ENCODE data around the gene RNF19B.

DNA sequence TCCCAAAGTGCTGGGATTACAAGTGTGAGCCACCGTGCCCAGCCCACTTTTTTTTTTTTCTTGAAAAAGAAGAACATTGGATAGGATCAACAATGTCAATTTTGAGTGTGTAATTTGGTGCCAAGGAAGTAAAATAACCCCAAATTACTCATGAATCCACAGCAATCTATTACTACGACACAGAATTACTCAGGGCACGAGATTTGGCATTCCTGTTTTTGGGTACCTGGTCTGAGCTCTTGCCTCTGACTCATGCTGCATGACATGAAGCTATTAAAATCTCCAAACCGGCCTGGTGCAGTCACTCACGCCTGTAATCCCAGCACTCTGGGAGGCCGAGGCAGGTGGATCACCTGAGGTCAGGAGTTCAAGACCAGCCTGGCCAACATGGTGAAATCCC lies 10.4 kb downstream of the RNF19B start:
- TF ChIP-seq, protein P1, sequence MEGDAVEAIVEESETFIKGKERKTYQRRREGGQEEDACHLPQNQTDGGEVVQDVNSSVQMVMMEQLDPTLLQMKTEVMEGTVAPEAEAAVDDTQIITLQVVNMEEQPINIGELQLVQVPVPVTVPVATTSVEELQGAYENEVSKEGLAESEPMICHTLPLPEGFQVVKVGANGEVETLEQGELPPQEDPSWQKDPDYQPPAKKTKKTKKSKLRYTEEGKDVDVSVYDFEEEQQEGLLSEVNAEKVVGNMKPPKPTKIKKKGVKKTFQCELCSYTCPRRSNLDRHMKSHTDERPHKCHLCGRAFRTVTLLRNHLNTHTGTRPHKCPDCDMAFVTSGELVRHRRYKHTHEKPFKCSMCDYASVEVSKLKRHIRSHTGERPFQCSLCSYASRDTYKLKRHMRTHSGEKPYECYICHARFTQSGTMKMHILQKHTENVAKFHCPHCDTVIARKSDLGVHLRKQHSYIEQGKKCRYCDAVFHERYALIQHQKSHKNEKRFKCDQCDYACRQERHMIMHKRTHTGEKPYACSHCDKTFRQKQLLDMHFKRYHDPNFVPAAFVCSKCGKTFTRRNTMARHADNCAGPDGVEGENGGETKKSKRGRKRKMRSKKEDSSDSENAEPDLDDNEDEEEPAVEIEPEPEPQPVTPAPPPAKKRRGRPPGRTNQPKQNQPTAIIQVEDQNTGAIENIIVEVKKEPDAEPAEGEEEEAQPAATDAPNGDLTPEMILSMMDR (IDR thresholded peaks at IDR 0.05; ENCODE audit: low read length) = no peak
- TF ChIP-seq EZH2phosphoT487 (IDR thresholded peaks at IDR 0.05; ENCODE audit: low read length) = no peak
- no peak for TF ChIP-seq EZH2 (optimal IDR thresholded peaks at IDR 0.05; ENCODE audit: low read depth, low read length)

All from MM.1S (cell line).